Measurements from ENCODE around the gene CDK19.
"Not testable (repeated sequence)": the region's sequence is repeated elsewhere in the genome, so short reads cannot be mapped to it uniquely, and the experiment has no call there.

Gene CDK19

GRCh38 chr6:110755411-110755834 lies 59.8 kb downstream of the CDK19 start:
- no peak for DNase-seq

GRCh38 chr6:110753936-110754668 lies 61.2 kb downstream of the CDK19 start:
- DNase-seq: not testable (repeated sequence)

- no peak for DNase-seq
Observed at GRCh38 chr6:110748453-110748852, 66.8 kb downstream of the CDK19 start.

GRCh38 chr6:110746680-110747079 lies 68.6 kb downstream of the CDK19 start:
- no peak for DNase-seq

- no peak for DNase-seq
Observed at GRCh38 chr6:110744991-110745390, 70.3 kb downstream of the CDK19 start.

GRCh38 chr6:110742552-110742951 lies 72.7 kb downstream of the CDK19 start:
- DNase-seq: not testable (repeated sequence)

- no peak for DNase-seq
Observed at GRCh38 chr6:110741517-110741916, 73.8 kb downstream of the CDK19 start.

- no peak for DNase-seq
Observed at GRCh38 chr6:110738899-110739365, 76.3 kb downstream of the CDK19 start.

GRCh38 chr6:110735666-110736065 lies 79.6 kb downstream of the CDK19 start:
- no peak for DNase-seq

GRCh38 chr6:110731898-110732297 lies 83.4 kb downstream of the CDK19 start:
- no peak for DNase-seq

GRCh38 chr6:110731196-110731595 lies 84.1 kb downstream of the CDK19 start:
- DNase-seq: peak; percentile 39

- no peak for DNase-seq
Observed at GRCh38 chr6:110728501-110728900, 86.8 kb downstream of the CDK19 start.

GRCh38 chr6:110723017-110723416 lies 92.3 kb downstream of the CDK19 start:
- no peak for DNase-seq

- no peak for DNase-seq
Observed at GRCh38 chr6:110720066-110720465, 95.2 kb downstream of the CDK19 start.

GRCh38 chr6:110719601-110720000 lies 95.7 kb downstream of the CDK19 start:
- DNase-seq: not testable (repeated sequence)

- peak; percentile 6 for DNase-seq
Observed at GRCh38 chr6:110714143-110714542, 101.1 kb downstream of the CDK19 start.

GRCh38 chr6:110712238-110712637 lies 103.0 kb downstream of the CDK19 start:
- DNase-seq: no peak

- DNase-seq: no peak
Observed at GRCh38 chr6:110710115-110710514, 105.2 kb downstream of the CDK19 start.

GRCh38 chr6:110708295-110708950 lies 106.8 kb downstream of the CDK19 start:
- peak; percentile 59 for DNase-seq

GRCh38 chr6:110705543-110705942 lies 109.7 kb downstream of the CDK19 start:
- no peak for DNase-seq

GRCh38 chr6:110703906-110704594 lies 111.2 kb downstream of the CDK19 start:
- DNase-seq: no peak

GRCh38 chr6:110703010-110703905 lies 112.0 kb downstream of the CDK19 start:
- DNase-seq: peak; percentile 44

GRCh38 chr6:110699780-110700179 lies 115.5 kb downstream of the CDK19 start:
- no peak for DNase-seq

All from fibroblast of skin of right quadriceps (primary cell).